ENCODE measurements around the gene PDCD4.

DNA sequence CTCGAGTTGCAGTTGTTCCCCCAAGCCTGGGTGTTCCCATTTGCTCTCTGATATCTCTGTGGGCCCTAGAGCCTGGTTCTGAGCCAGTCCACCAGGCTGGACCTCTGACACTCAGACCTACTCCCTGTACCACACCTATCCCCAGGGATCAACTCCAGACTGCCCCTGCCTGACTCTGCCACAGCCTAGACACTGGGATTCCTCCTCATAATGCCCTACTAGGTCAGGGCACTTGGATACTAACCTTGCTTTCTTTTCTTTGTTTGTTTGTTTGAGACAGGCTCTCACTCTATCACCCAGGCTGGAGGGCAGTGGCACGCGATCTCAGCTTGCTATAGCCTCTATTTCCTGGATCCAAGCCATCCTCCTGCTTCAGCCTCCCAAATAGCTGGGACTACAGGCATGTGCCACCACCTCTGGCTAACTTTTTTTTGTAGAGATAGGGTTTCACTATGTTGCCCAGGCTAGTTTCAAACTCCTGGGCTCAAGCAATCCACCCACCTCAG lies 30.8 kb upstream of the PDCD4 start:
- TF ChIP-seq POLR2AphosphoS5 (IDR thresholded peaks at IDR 0.05; ENCODE audit: low read depth, low read length) (no peak), EZH2 (IDR thresholded peaks at IDR 0.05; ENCODE audit: low read depth, low read length, severe bottlenecking) (no peak), RFX5 (IDR thresholded peaks at IDR 0.05; ENCODE audit: borderline replicate concordance, low read depth, low read length) (no peak), BACH1 (IDR thresholded peaks at IDR 0.05; ENCODE audit: low read length) (no peak), SP2 (IDR thresholded peaks at IDR 0.05; ENCODE audit: low read length) (no peak), EGR1 (IDR thresholded peaks at IDR 0.05; ENCODE audit: borderline replicate concordance, low read depth, low read length) (no peak), ASH2L (IDR thresholded peaks at IDR 0.05; ENCODE audit: low read length) (no peak), TAF7 (optimal IDR thresholded peaks at IDR 0.05; ENCODE audit: borderline replicate concordance, low read depth, low read length) (no peak), ZNF274 (IDR thresholded peaks at IDR 0.05; ENCODE audit: borderline replicate concordance, extremely low read depth, low read length) (no peak), JUND (IDR thresholded peaks at IDR 0.05; ENCODE audit: low read length) (no peak), MAFK (IDR thresholded peaks at IDR 0.05; ENCODE audit: low read depth, low read length) (no peak), TEAD4 (IDR thresholded peaks at IDR 0.05; ENCODE audit: low read depth, low read length) (no peak)
- TF ChIP-seq, protein P1, sequence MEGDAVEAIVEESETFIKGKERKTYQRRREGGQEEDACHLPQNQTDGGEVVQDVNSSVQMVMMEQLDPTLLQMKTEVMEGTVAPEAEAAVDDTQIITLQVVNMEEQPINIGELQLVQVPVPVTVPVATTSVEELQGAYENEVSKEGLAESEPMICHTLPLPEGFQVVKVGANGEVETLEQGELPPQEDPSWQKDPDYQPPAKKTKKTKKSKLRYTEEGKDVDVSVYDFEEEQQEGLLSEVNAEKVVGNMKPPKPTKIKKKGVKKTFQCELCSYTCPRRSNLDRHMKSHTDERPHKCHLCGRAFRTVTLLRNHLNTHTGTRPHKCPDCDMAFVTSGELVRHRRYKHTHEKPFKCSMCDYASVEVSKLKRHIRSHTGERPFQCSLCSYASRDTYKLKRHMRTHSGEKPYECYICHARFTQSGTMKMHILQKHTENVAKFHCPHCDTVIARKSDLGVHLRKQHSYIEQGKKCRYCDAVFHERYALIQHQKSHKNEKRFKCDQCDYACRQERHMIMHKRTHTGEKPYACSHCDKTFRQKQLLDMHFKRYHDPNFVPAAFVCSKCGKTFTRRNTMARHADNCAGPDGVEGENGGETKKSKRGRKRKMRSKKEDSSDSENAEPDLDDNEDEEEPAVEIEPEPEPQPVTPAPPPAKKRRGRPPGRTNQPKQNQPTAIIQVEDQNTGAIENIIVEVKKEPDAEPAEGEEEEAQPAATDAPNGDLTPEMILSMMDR (IDR thresholded peaks at IDR 0.05; ENCODE audit: control extremely low read depth in 1 of 3, insufficient read depth in 1 of 3, low read depth in 1 of 3, low read length in 3 of 3): no peak
- TF ChIP-seq, protein P2, sequence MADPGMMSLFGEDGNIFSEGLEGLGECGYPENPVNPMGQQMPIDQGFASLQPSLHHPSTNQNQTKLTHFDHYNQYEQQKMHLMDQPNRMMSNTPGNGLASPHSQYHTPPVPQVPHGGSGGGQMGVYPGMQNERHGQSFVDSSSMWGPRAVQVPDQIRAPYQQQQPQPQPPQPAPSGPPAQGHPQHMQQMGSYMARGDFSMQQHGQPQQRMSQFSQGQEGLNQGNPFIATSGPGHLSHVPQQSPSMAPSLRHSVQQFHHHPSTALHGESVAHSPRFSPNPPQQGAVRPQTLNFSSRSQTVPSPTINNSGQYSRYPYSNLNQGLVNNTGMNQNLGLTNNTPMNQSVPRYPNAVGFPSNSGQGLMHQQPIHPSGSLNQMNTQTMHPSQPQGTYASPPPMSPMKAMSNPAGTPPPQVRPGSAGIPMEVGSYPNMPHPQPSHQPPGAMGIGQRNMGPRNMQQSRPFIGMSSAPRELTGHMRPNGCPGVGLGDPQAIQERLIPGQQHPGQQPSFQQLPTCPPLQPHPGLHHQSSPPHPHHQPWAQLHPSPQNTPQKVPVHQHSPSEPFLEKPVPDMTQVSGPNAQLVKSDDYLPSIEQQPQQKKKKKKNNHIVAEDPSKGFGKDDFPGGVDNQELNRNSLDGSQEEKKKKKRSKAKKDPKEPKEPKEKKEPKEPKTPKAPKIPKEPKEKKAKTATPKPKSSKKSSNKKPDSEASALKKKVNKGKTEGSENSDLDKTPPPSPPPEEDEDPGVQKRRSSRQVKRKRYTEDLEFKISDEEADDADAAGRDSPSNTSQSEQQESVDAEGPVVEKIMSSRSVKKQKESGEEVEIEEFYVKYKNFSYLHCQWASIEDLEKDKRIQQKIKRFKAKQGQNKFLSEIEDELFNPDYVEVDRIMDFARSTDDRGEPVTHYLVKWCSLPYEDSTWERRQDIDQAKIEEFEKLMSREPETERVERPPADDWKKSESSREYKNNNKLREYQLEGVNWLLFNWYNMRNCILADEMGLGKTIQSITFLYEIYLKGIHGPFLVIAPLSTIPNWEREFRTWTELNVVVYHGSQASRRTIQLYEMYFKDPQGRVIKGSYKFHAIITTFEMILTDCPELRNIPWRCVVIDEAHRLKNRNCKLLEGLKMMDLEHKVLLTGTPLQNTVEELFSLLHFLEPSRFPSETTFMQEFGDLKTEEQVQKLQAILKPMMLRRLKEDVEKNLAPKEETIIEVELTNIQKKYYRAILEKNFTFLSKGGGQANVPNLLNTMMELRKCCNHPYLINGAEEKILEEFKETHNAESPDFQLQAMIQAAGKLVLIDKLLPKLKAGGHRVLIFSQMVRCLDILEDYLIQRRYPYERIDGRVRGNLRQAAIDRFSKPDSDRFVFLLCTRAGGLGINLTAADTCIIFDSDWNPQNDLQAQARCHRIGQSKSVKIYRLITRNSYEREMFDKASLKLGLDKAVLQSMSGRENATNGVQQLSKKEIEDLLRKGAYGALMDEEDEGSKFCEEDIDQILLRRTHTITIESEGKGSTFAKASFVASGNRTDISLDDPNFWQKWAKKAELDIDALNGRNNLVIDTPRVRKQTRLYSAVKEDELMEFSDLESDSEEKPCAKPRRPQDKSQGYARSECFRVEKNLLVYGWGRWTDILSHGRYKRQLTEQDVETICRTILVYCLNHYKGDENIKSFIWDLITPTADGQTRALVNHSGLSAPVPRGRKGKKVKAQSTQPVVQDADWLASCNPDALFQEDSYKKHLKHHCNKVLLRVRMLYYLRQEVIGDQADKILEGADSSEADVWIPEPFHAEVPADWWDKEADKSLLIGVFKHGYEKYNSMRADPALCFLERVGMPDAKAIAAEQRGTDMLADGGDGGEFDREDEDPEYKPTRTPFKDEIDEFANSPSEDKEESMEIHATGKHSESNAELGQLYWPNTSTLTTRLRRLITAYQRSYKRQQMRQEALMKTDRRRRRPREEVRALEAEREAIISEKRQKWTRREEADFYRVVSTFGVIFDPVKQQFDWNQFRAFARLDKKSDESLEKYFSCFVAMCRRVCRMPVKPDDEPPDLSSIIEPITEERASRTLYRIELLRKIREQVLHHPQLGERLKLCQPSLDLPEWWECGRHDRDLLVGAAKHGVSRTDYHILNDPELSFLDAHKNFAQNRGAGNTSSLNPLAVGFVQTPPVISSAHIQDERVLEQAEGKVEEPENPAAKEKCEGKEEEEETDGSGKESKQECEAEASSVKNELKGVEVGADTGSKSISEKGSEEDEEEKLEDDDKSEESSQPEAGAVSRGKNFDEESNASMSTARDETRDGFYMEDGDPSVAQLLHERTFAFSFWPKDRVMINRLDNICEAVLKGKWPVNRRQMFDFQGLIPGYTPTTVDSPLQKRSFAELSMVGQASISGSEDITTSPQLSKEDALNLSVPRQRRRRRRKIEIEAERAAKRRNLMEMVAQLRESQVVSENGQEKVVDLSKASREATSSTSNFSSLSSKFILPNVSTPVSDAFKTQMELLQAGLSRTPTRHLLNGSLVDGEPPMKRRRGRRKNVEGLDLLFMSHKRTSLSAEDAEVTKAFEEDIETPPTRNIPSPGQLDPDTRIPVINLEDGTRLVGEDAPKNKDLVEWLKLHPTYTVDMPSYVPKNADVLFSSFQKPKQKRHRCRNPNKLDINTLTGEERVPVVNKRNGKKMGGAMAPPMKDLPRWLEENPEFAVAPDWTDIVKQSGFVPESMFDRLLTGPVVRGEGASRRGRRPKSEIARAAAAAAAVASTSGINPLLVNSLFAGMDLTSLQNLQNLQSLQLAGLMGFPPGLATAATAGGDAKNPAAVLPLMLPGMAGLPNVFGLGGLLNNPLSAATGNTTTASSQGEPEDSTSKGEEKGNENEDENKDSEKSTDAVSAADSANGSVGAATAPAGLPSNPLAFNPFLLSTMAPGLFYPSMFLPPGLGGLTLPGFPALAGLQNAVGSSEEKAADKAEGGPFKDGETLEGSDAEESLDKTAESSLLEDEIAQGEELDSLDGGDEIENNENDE (IDR thresholded peaks at IDR 0.05; ENCODE audit: insufficient replicate concordance, low read length): no peak
